Measurements from ENCODE around the gene MYPOP. TPM values are rescaled to one million over a fixed set of nuclear protein-coding genes. Genes with fewer than 3 reads are reported as not detected.
A peak's percentile ranks its signal among the peaks of the same experiment; 100 is the strongest.

The MYPOP gene
- total and polyA plus RNA-seq, 10 of the 15 experiments (the other 5 are each of a cell fraction or from before 2014, with no cell fraction given) = 0.47 to 9.4 (median 1.4) TPM

GRCh38 chr19:45927565-45928261, 25.3 kb upstream of the MYPOP start (continued):
- TF ChIP-seq PAX8 (IDR thresholded peaks at IDR 0.05) (no peak), NFIC (IDR thresholded peaks at IDR 0.05; ENCODE audit: low read depth, low read length) (no peak), IKZF2 (IDR thresholded peaks at IDR 0.05) (no peak), PBX3 (IDR thresholded peaks at IDR 0.05; ENCODE audit: insufficient replicate concordance, low read depth, low read length) (no peak), CREB1 (IDR thresholded peaks at IDR 0.05; ENCODE audit: low read depth) (peak; percentile 87), CUX1 (IDR thresholded peaks at IDR 0.05; ENCODE audit: insufficient replicate concordance, low read depth, low read length) (no peak), PRDM15 (CRISPR knock-in tag; IDR thresholded peaks at IDR 0.05) (no peak), RUNX3 (IDR thresholded peaks at IDR 0.05; ENCODE audit: low read length) (peak; percentile 81), MLLT1 (IDR thresholded peaks at IDR 0.05) (no peak), POLR2AphosphoS2 (IDR thresholded peaks at IDR 0.05; ENCODE audit: low read depth, low read length) (no peak), IRF3 (IDR thresholded peaks at IDR 0.05) (peak; percentile 84), MYB (IDR thresholded peaks at IDR 0.05; ENCODE audit: borderline replicate concordance, low read depth, low read length) (no peak), TAF1 (IDR thresholded peaks at IDR 0.05; ENCODE audit: borderline replicate concordance, low read depth, low read length) (peak; percentile 13; the same call in 1 of the 2 replicates), MTA2 (IDR thresholded peaks at IDR 0.05; ENCODE audit: low read depth) (no peak), NBN (IDR thresholded peaks at IDR 0.05) (0 out of 2 replicates have a peak, but pooled peaks have one; percentile 51)

Measured in GM12878 (cell line).